HepG2 (cell line): ENCODE data around the gene VGF. TPM values are rescaled to one million over a fixed set of nuclear protein-coding genes. Genes with fewer than 3 reads are reported as not detected.

ENCODE experiments used
- BHLHE40 ChIP-seq: IDR thresholded peaks from 2 replicates; pipeline ENCODE4 v1.6.1; 2011; ENCODE audit warnings: low read length, improper control_type of control experiment
- CBFB ChIP-seq: sonication (generic); formaldehyde crosslinking; IDR thresholded peaks from 2 replicates; pipeline ENCODE4 v1.4.0; 2020; ENCODE audit warnings: missing genetic modification reagents
- CREM ChIP-seq, 2 experiments: sonication (generic) in 1 of 2; formaldehyde crosslinking in 1 of 2; IDR thresholded peaks; 2 replicates each; pipeline versions ENCODE4 v1.4.0 to v1.6.1; 2016 to 2020; ENCODE audit warnings: antibody characterized with exemption in 1 of 2, mild to moderate bottlenecking in 1 of 2, missing genetic modification reagents in 1 of 2
- ETV5 ChIP-seq: IDR thresholded peaks from 2 replicates; pipeline ENCODE4 v1.6.1; 2018; ENCODE audit warnings: missing biosample characterization, missing genetic modification reagents, inconsistent platforms, borderline replicate concordance
- FOXA1 ChIP-seq, 2 experiments: fragments of 450-650 bp in 1 of 2; sonication (generic) in 1 of 2; formaldehyde crosslinking in 1 of 2; IDR thresholded peaks; 2 replicates each; pipeline versions ENCODE4 v1.4.0 to v1.6.1; 2016 to 2020; ENCODE audit warnings: missing genetic modification reagents in 1 of 2
- FOXC1 ChIP-seq: sonication (generic); formaldehyde crosslinking; IDR thresholded peaks from 2 replicates; pipeline ENCODE4 v1.8.0; 2022; ENCODE audit warnings: mild to moderate bottlenecking, missing genetic modification reagents, borderline replicate concordance
- KDM4B ChIP-seq: sonication (generic); formaldehyde crosslinking; IDR thresholded peaks from 2 replicates; pipeline ENCODE4 v1.4.0; 2020; ENCODE audit warnings: missing genetic modification reagents
- MIER3 ChIP-seq: IDR thresholded peaks from 2 replicates; pipeline ENCODE4 v1.6.1; 2016; ENCODE audit warnings: missing compliant biosample characterization, borderline replicate concordance
- MXI1 ChIP-seq: IDR thresholded peaks from 3 replicates; pipeline ENCODE4 v1.6.1; 2012; ENCODE audit warnings: low read depth, low read length, inconsistent platforms, borderline replicate concordance
- NR2F6 ChIP-seq, 2 experiments: IDR thresholded peaks; 2 replicates each; pipeline ENCODE4 v1.6.1; 2016; ENCODE audit warnings: antibody characterized with exemption in 1 of 2, mild to moderate bottlenecking in 1 of 2
- PHF20 ChIP-seq: sonication (generic); formaldehyde crosslinking; IDR thresholded peaks from 2 replicates; pipeline ENCODE4 v1.5.0; 2020; ENCODE audit warnings: mild to moderate bottlenecking, missing genetic modification reagents
- POLR2AphosphoS5 ChIP-seq: IDR thresholded peaks from 2 replicates; pipeline ENCODE4 v1.6.1; 2012; ENCODE audit warnings: low read depth, low read length
- RFX3 ChIP-seq: IDR thresholded peaks from 2 replicates; pipeline ENCODE4 v1.6.1; 2016; ENCODE audit warnings: missing biosample characterization, missing genetic modification reagents
- RFX5 ChIP-seq: IDR thresholded peaks from 2 replicates; pipeline ENCODE4 v1.6.1; 2011; ENCODE audit warnings: low read depth, low read length, improper control_type of control experiment
- ZFP36L1 ChIP-seq: sonication (generic); formaldehyde crosslinking; IDR thresholded peaks from 2 replicates; pipeline ENCODE4 v1.8.0; 2022; ENCODE audit warnings: mild to moderate bottlenecking, missing genetic modification reagents, moderate library complexity
- ZNF768 ChIP-seq: sonication (generic); formaldehyde crosslinking; IDR thresholded peaks from 2 replicates; pipeline ENCODE4 v1.4.0; 2020; ENCODE audit warnings: missing genetic modification reagents
- ZNF850 ChIP-seq: sonication (generic); formaldehyde crosslinking; conservative IDR thresholded peaks from 2 replicates; pipeline ENCODE4 v1.9.0; 2021; ENCODE audit warnings: mild to moderate bottlenecking, missing genetic modification reagents
- ZNF891 ChIP-seq: sonication (generic); formaldehyde crosslinking; IDR thresholded peaks from 2 replicates; pipeline ENCODE4 v1.5.0; 2020; ENCODE audit warnings: mild to moderate bottlenecking, missing genetic modification reagents
- ZSCAN21 ChIP-seq: sonication (generic); formaldehyde crosslinking; IDR thresholded peaks from 2 replicates; pipeline ENCODE4 v1.8.0; 2022; ENCODE audit warnings: mild to moderate bottlenecking, missing genetic modification reagents, moderate library complexity, borderline replicate concordance
- polyA plus RNA-seq, 8 experiments: library from polyadenylated mRNA; depleted of rRNA in 3 of 8; stranded (reverse) in 7 of 8; unstranded in 1 of 8; fragments of >200 nt; fragmentation: Illumina TruSeq in 4 of 8; extraction: Trizol in 4 of 8; gene quantifications; 2 replicates each; pipeline versions ENCODE4 v1.2.1 to v1.2.3, GENCODE V29; 2011 to 2016; ENCODE audit warnings: low read depth in 4 of 8, missing spikeins in 1 of 8, mixed read lengths in 1 of 8; ENCODE audit not compliant: insufficient read depth in 1 of 8
- total RNA-seq, 5 experiments: library from RNA; depleted of rRNA; stranded (reverse); fragments of >200 nt; fragmentation: Illumina TruSeq; extraction: Trizol; gene quantifications; 2 replicates each; pipeline ENCODE4 v1.2.3, GENCODE V29; 2016; ENCODE audit warnings: low read depth in 1 of 5
- TF ChIP-seq, protein P1 (sequence below): sonication (generic); formaldehyde crosslinking; IDR thresholded peaks from 2 replicates; pipeline ENCODE4 v1.5.0; 2020; ENCODE audit warnings: mild to moderate bottlenecking, missing genetic modification reagents
- TF ChIP-seq, protein P2 (sequence below): sonication (generic); formaldehyde crosslinking; IDR thresholded peaks from 2 replicates; pipeline ENCODE4 v1.5.1; 2020; ENCODE audit warnings: mild to moderate bottlenecking, missing genetic modification reagents
- TF ChIP-seq, protein P3 (sequence below), 2 experiments: fragments of 450-650 bp in 1 of 2; sonication (generic) in 1 of 2; formaldehyde crosslinking; IDR thresholded peaks; 2 replicates each; pipeline versions ENCODE4 v1.5.0 to v1.8.0; 2020 to 2022; ENCODE audit warnings: mild to moderate bottlenecking in 1 of 2, missing genetic modification reagents in 1 of 2

The VGF gene
- total and polyA plus RNA-seq, 2 of the 13 experiments (the other 11 are each of a cell fraction or from before 2014, with no cell fraction given), result 0.12 to 0.46 TPM

DNA sequence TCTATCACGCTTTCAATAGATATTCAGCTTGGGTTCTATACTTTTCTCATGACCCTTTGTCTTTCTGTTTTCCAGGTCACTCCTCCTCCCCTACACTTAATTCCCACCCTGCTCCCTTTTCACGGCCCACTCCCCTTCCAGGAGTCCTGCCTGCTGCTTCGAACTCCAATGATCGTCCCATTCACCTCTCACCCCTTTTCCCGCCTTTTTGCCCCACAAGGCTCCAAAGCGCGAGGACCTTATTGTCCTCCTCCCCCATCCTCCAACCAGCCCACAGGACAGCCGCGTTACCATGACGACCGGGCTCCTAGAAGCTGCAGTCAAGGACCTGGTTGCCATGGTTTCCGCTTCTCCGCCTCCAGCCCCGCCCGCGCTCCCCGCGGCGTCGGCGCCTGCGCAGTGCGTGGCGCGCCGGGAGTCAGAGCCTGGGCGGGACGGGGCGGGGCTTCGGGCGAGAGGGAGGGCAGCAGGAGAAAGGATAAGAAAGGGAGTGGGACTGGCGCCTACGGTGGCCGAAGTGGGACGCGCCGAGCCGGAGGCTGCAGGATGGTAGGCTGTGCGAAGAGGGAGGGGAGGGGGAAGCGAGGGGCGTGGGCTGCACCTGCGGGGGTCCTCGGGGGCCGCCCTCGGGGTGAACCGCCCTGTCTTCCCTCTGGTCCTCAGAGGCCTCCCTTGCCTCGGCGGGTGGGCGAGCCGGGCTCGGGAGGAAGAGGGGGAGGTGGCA, 11.2 kb downstream of the VGF start, which contains the start of gene AP1S1 (continued):
- TF ChIP-seq, protein P1, sequence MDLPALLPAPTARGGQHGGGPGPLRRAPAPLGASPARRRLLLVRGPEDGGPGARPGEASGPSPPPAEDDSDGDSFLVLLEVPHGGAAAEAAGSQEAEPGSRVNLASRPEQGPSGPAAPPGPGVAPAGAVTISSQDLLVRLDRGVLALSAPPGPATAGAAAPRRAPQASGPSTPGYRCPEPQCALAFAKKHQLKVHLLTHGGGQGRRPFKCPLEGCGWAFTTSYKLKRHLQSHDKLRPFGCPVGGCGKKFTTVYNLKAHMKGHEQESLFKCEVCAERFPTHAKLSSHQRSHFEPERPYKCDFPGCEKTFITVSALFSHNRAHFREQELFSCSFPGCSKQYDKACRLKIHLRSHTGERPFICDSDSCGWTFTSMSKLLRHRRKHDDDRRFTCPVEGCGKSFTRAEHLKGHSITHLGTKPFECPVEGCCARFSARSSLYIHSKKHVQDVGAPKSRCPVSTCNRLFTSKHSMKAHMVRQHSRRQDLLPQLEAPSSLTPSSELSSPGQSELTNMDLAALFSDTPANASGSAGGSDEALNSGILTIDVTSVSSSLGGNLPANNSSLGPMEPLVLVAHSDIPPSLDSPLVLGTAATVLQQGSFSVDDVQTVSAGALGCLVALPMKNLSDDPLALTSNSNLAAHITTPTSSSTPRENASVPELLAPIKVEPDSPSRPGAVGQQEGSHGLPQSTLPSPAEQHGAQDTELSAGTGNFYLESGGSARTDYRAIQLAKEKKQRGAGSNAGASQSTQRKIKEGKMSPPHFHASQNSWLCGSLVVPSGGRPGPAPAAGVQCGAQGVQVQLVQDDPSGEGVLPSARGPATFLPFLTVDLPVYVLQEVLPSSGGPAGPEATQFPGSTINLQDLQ (CRISPR knock-in tag), result no peak
- TF ChIP-seq, protein P2, sequence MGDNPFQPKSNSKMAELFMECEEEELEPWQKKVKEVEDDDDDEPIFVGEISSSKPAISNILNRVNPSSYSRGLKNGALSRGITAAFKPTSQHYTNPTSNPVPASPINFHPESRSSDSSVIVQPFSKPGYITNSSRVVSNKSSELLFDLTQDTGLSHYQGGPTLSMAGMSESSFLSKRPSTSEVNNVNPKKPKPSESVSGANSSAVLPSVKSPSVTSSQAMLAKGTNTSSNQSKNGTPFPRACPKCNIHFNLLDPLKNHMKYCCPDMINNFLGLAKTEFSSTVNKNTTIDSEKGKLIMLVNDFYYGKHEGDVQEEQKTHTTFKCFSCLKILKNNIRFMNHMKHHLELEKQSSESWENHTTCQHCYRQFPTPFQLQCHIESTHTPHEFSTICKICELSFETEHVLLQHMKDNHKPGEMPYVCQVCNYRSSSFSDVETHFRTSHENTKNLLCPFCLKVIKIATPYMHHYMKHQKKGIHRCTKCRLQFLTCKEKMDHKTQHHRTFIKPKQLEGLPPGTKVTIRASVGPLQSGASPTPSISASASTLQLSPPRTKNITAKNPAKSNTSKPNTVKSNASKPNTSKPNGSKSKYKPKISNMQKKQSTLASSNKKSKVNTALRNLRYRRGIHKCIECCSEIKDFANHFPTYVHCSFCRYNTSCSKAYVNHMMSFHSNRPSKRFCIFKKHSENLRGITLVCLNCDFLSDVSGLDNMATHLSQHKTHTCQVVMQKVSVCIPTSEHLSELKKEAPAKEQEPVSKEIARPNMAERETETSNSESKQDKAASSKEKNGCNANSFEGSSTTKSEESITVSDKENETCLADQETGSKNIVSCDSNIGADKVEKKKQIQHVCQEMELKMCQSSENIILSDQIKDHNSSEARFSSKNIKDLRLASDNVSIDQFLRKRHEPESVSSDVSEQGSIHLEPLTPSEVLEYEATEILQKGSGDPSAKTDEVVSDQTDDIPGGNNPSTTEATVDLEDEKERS, result no peak
- TF ChIP-seq, protein P3, sequence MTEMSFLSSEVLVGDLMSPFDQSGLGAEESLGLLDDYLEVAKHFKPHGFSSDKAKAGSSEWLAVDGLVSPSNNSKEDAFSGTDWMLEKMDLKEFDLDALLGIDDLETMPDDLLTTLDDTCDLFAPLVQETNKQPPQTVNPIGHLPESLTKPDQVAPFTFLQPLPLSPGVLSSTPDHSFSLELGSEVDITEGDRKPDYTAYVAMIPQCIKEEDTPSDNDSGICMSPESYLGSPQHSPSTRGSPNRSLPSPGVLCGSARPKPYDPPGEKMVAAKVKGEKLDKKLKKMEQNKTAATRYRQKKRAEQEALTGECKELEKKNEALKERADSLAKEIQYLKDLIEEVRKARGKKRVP (CRISPR knock-in tag; IDR thresholded peaks at IDR 0.05), result no peak
- TF ChIP-seq ZFP36L1 (CRISPR knock-in tag), result no peak
- no peak for TF ChIP-seq ZNF891
- peak; percentile 72 for TF ChIP-seq RFX5
- TF ChIP-seq CREM (IDR thresholded peaks at IDR 0.05), result no peak
- no peak for TF ChIP-seq CREM (CRISPR knock-in tag; IDR thresholded peaks at IDR 0.05)
- TF ChIP-seq PHF20, result peak; percentile 57
- TF ChIP-seq BHLHE40, result peak; percentile 14; the same call in 1 of the 2 replicates
- TF ChIP-seq NR2F6 (IDR thresholded peaks at IDR 0.05), result no peak
- no peak for TF ChIP-seq NR2F6 (CRISPR knock-in tag; IDR thresholded peaks at IDR 0.05)
- TF ChIP-seq FOXA1 (IDR thresholded peaks at IDR 0.05), result no peak
- TF ChIP-seq FOXA1 (CRISPR knock-in tag; IDR thresholded peaks at IDR 0.05), result no peak
- TF ChIP-seq ZNF768 (CRISPR knock-in tag), result no peak
- TF ChIP-seq CBFB (CRISPR knock-in tag), result no peak
- TF ChIP-seq MIER3, result peak; percentile 49; the same call in 1 of the 2 replicates
- TF ChIP-seq ZNF850 (CRISPR knock-in tag), result no peak
- peak; percentile 12; the same call in 1 of the 2 replicates for TF ChIP-seq ETV5 (CRISPR knock-in tag)
- 0 out of 2 replicates have a peak, but pooled peaks have one; percentile 19 for TF ChIP-seq FOXC1 (CRISPR knock-in tag)
- 0 out of 2 replicates have a peak, but pooled peaks have one; percentile 45 for TF ChIP-seq ZSCAN21
- peak; percentile 98; the same call in 2 of the 3 replicates for TF ChIP-seq MXI1
- TF ChIP-seq POLR2AphosphoS5, result peak; percentile 39; the same call in 1 of the 2 replicates
- no peak for TF ChIP-seq KDM4B (CRISPR knock-in tag)
- TF ChIP-seq RFX3, result peak; percentile 93
- TF ChIP-seq, all 625 proteins: peak for 81
